H1 (cell line): ENCODE results near the gene RASSF5. TPM values are rescaled to one million over a fixed set of nuclear protein-coding genes. Genes with fewer than 3 reads are reported as not detected.

Experiments used
- CTCF ChIA-PET: fragments of 300-600 bp; sonication (Branson Sonifier 250); formaldehyde crosslinking; loops from one replicate; lab custom pipeline; 2021; ENCODE audit not compliant: partially characterized antibody; lab: Charles Lee
- POLR2A ChIA-PET: fragments of 300-600 bp; sonication (Branson Sonifier 250); formaldehyde crosslinking; loops from one replicate; lab custom pipeline; 2021; ENCODE audit warnings: inconsistent platforms; ENCODE audit not compliant: partially characterized antibody; lab: Charles Lee
- DNase-seq, 2 experiments: peaks; one replicate each; pipeline versions ENCODE4 v3.0.0 to v3.0.0-alpha.2; 2010 to 2022; ENCODE audit warnings: low spot score in 2 of 2, low read depth in 1 of 2, mixed read lengths in 1 of 2
- FAIRE-seq: peaks from 2 replicates; lab custom pipeline; 2011; peaks lifted over from hg19 to GRCh38; lab: Jason Lieb, UNC
- H2AFZ ChIP-seq: 2 replicates; pipeline ENCODE4 v1.8.1; 2012; ENCODE audit warnings: low read length, inconsistent platforms
- H2AK5ac ChIP-seq: 2 replicates; pipeline ENCODE4 v1.6.1; 2013; ENCODE audit warnings: low read depth, low read length
- H2BK120ac ChIP-seq: replicated peaks from 2 replicates; pipeline ENCODE3; 2013; ENCODE audit warnings: low read depth, low read length, inconsistent platforms
- H2BK12ac ChIP-seq: 2 replicates; pipeline ENCODE4 v1.6.1; 2013; ENCODE audit warnings: low read depth, low read length
- H2BK15ac ChIP-seq: 2 replicates; pipeline ENCODE4 v1.6.1; 2013; ENCODE audit warnings: low read length
- H2BK20ac ChIP-seq: 2 replicates; pipeline ENCODE4 v1.6.1; 2013; ENCODE audit warnings: low read length
- H2BK5ac ChIP-seq: 2 replicates; pipeline ENCODE4 v1.6.1; 2013; ENCODE audit warnings: low read depth, low read length
- H3K14ac ChIP-seq: 2 replicates; pipeline ENCODE4 v1.6.1; 2013; ENCODE audit warnings: inconsistent platforms; ENCODE audit not compliant: insufficient read length
- H3K18ac ChIP-seq: 2 replicates; pipeline ENCODE4 v1.6.1; 2013; ENCODE audit warnings: low read length; ENCODE audit errors: extremely low read depth
- H3K23ac ChIP-seq: 2 replicates; pipeline ENCODE4 v1.6.1; 2013; ENCODE audit warnings: inconsistent platforms; ENCODE audit not compliant: insufficient read length
- H3K23me2 ChIP-seq: 2 replicates; pipeline ENCODE4 v1.6.1; 2013; ENCODE audit warnings: low read depth, low read length
- H3K27ac ChIP-seq: 2 replicates; pipeline ENCODE4 v1.6.1; 2011; ENCODE audit warnings: low read depth, low read length, inconsistent platforms
- H3K27me3 ChIP-seq, 4 experiments: replicated peaks in 1 of 4; 1 replicate in 1 of 4; 2 replicates in 3 of 4; pipeline versions ENCODE4 v1.6.1 to v1.8.1; 2011 to 2013; ENCODE audit warnings: low read length in 3 of 4, mild to moderate bottlenecking in 3 of 4, inconsistent platforms in 2 of 4, mixed read lengths in 2 of 4, moderate library complexity in 1 of 4; ENCODE audit not compliant: control insufficient read depth in 3 of 4, insufficient read depth in 3 of 4; ENCODE audit errors: extremely low read depth in 1 of 4
- H3K36me3 ChIP-seq, 4 experiments: 2 replicates each; pipeline versions ENCODE4 v1.6.1 to v1.8.1; 2011 to 2013; ENCODE audit warnings: mild to moderate bottlenecking in 4 of 4, low read length in 3 of 4, moderate library complexity in 2 of 4, control low read depth in 1 of 4, inconsistent platforms in 1 of 4; ENCODE audit not compliant: insufficient read depth in 4 of 4, control insufficient read depth in 2 of 4
- H3K4ac ChIP-seq: replicated peaks from 2 replicates; pipeline ENCODE3; 2013; ENCODE audit warnings: low read length, low read depth, mixed read lengths, inconsistent platforms; ENCODE audit not compliant: insufficient read length
- H3K4me1 ChIP-seq, 4 experiments: replicated peaks in 1 of 4; 1 replicate in 1 of 4; 2 replicates in 3 of 4; pipeline versions ENCODE4 v1.6.1 to v1.8.1; 2011 to 2013; ENCODE audit warnings: low read length in 3 of 4, inconsistent platforms in 2 of 4, mixed read lengths in 1 of 4; ENCODE audit not compliant: insufficient read depth in 4 of 4, control insufficient read depth in 3 of 4
- H3K4me2 ChIP-seq, 2 experiments: 2 replicates each; pipeline versions ENCODE4 v1.6.1 to v1.8.1; 2011 to 2013; ENCODE audit warnings: low read depth in 2 of 2, low read length in 2 of 2, control low read depth in 1 of 2, inconsistent platforms in 1 of 2, mild to moderate bottlenecking in 1 of 2; ENCODE audit not compliant: insufficient read depth in 1 of 2
- H3K4me3 ChIP-seq, 4 experiments: fragments of 200-600, 300-600 bp in 1 of 4; sonication (generic), shearing (Covaris generic), sonication (Bioruptor Twin) in 1 of 4; 2 replicates each; pipeline versions ENCODE4 v1.5.1 to v1.8.1; 2011 to 2016; ENCODE audit warnings: low read length in 4 of 4, low read depth in 3 of 4, control low read depth in 2 of 4, inconsistent platforms in 2 of 4, mild to moderate bottlenecking in 2 of 4, mixed read lengths in 1 of 4, moderate library complexity in 1 of 4; ENCODE audit not compliant: insufficient read depth in 2 of 4; ENCODE audit errors: extremely low read depth in 1 of 4
- H3K56ac ChIP-seq: replicated peaks from 2 replicates; pipeline ENCODE3; 2013; ENCODE audit warnings: low read depth, mild to moderate bottlenecking, mixed read lengths, low read length, inconsistent platforms; ENCODE audit not compliant: insufficient read length
- H3K79me1 ChIP-seq: 2 replicates; pipeline ENCODE4 v1.6.1; 2013; ENCODE audit warnings: low read depth, low read length, control low read depth
- H3K79me2 ChIP-seq, 2 experiments: 2 replicates each; pipeline versions ENCODE4 v1.6.1 to v1.8.1; 2012 to 2013; ENCODE audit warnings: low read length in 2 of 2, mild to moderate bottlenecking in 2 of 2, inconsistent platforms in 1 of 2; ENCODE audit not compliant: insufficient read depth in 2 of 2, control insufficient read depth in 1 of 2
- H3K9ac ChIP-seq, 4 experiments: replicated peaks in 1 of 4; 1 replicate in 1 of 4; 2 replicates in 3 of 4; pipeline versions ENCODE4 v1.6.1 to v1.8.1; 2011 to 2013; ENCODE audit warnings: low read depth in 3 of 4, low read length in 3 of 4, control low read depth in 2 of 4, mild to moderate bottlenecking in 2 of 4, moderate library complexity in 2 of 4, inconsistent platforms in 1 of 4; ENCODE audit errors: extremely low read depth in 1 of 4
- H3K9me3 ChIP-seq, 2 experiments: 2 replicates each; pipeline versions ENCODE4 v1.6.1 to v1.8.1; 2012 to 2013; ENCODE audit warnings: mild to moderate bottlenecking in 2 of 2, moderate library complexity in 2 of 2, control low read depth in 1 of 2, inconsistent platforms in 1 of 2, low read depth in 1 of 2, low read length in 1 of 2, mixed read lengths in 1 of 2; ENCODE audit not compliant: insufficient read depth in 2 of 2
- H4K20me1 ChIP-seq, 2 experiments: replicated peaks in 1 of 2; 2 replicates each; pipeline versions ENCODE3 to v1.8.1; 2011 to 2013; ENCODE audit warnings: inconsistent platforms in 2 of 2, low read length in 2 of 2, mild to moderate bottlenecking in 1 of 2; ENCODE audit not compliant: insufficient read depth in 2 of 2, control insufficient read depth in 1 of 2
- H4K5ac ChIP-seq: 2 replicates; pipeline ENCODE4 v1.6.1; 2013; ENCODE audit warnings: low read length, low read depth, mixed read lengths, inconsistent platforms; ENCODE audit not compliant: insufficient read length
- H4K8ac ChIP-seq: 2 replicates; pipeline ENCODE4 v1.8.0; 2013; ENCODE audit warnings: mild to moderate bottlenecking, moderate library complexity, low read length, inconsistent platforms; ENCODE audit not compliant: insufficient read depth; ENCODE audit errors: extremely low read depth
- H4K91ac ChIP-seq: replicated peaks from 2 replicates; pipeline ENCODE3; 2013; ENCODE audit warnings: low read length, mixed read lengths, inconsistent platforms; ENCODE audit not compliant: insufficient read length
- BACH1 ChIP-seq: IDR thresholded peaks from 2 replicates; pipeline ENCODE4 v1.6.1; 2012; ENCODE audit warnings: low read length, improper control_type of control experiment
- CBX5 ChIP-seq: fragments of 300-800, 300-1000 bp; sonication (generic); IDR thresholded peaks from 2 replicates; pipeline ENCODE4 v1.7.1; 2016; ENCODE audit warnings: antibody characterized with exemption, low read length, low read depth
- EP300 ChIP-seq, 2 experiments: IDR thresholded peaks; 1 replicate in 1 of 2; 2 replicates in 1 of 2; pipeline ENCODE4 v1.6.1; 2011 to 2012; ENCODE audit warnings: low read depth in 2 of 2, low read length in 2 of 2, mild to moderate bottlenecking in 2 of 2, borderline replicate concordance in 1 of 2, inconsistent platforms in 1 of 2, moderate library complexity in 1 of 2
- GABPA ChIP-seq: IDR thresholded peaks from 2 replicates; pipeline ENCODE4 v1.6.1; 2011; ENCODE audit warnings: mild to moderate bottlenecking, low read length, moderate library complexity, borderline replicate concordance; ENCODE audit not compliant: insufficient read depth
- POLR2AphosphoS5 ChIP-seq: IDR thresholded peaks from 2 replicates; pipeline ENCODE4 v1.6.1; 2011; ENCODE audit warnings: low read depth, low read length
- POU5F1 ChIP-seq: IDR thresholded peaks from 2 replicates; pipeline ENCODE4 v1.6.1; 2011; ENCODE audit warnings: low read depth, mild to moderate bottlenecking, low read length, moderate library complexity
- RFX5 ChIP-seq: IDR thresholded peaks from 2 replicates; pipeline ENCODE4 v1.6.1; 2011; ENCODE audit warnings: low read depth, low read length, improper control_type of control experiment, borderline replicate concordance
- SP4 ChIP-seq: IDR thresholded peaks from 2 replicates; pipeline ENCODE4 v1.6.1; 2012; ENCODE audit warnings: low read length, inconsistent platforms
- ZNF274 ChIP-seq: IDR thresholded peaks from 2 replicates; pipeline ENCODE4 v1.7.0; 2012; ENCODE audit warnings: low read length, borderline replicate concordance; ENCODE audit errors: extremely low read depth
- WGBS, 2 experiments: shearing (Covaris generic) in 1 of 2; methylation state at CpG; one replicate each; pipeline versions ENCODE4 v1.1.6 to v1.1.7; 2013 to 2015; ENCODE audit warnings: low lambda C conversion rate in 2 of 2, mixed read lengths in 2 of 2, inconsistent platforms in 1 of 2, low coverage in 1 of 2, missing lambda C conversion rate in 1 of 2; ENCODE audit not compliant: insufficient replicate concordance in 2 of 2, insufficient coverage in 1 of 2, insufficient read length in 1 of 2; ENCODE audit errors: extremely low coverage in 1 of 2, missing lambda C conversion rate in 1 of 2; 5-methylcytosine and 5-hydroxymethylcytosine counted together
- polyA plus RNA-seq, 7 experiments: library from polyadenylated mRNA; depleted of rRNA in 3 of 7; stranded (reverse) in 5 of 7; unstranded in 2 of 7; fragments of >200 nt in 5 of 7; fragments of 200-250 nt in 2 of 7; gene quantifications; 1 replicate in 5 of 7; 2 replicates in 1 of 7; 4 replicates in 1 of 7; pipeline versions ENCODE4 v1.2.1 to v1.2.3, GENCODE V29; 2011 to 2013; ENCODE audit warnings: missing spikeins in 2 of 7, mixed read lengths in 2 of 7
- total RNA-seq: library from RNA; stranded (reverse); fragmentation: NEBNext Ultra II Directional; extraction: Animal tissue kit (Norgen Biotek cat#: 25700); gene quantifications from 2 replicates; pipeline ENCODE4 v1.2.1, GENCODE V29; 2021

Gene RASSF5
- total and polyA plus RNA-seq, 2 of the 8 experiments (the other 6 are each of a cell fraction or from before 2014, with no cell fraction given), result 0.82 to 1.8 TPM

GRCh38 chr1:206569556-206569955 is 62.2 kb downstream of the RASSF5 start:
- no peak overlapping the region for H2BK5ac ChIP-seq
- no peak for FAIRE-seq
- ChIA-PET POLR2A (no interaction called here), CTCF (interaction anchor here (0.6 to 1.5 kb wide), 5 partner anchors 12 to 92 kb away, joined by 3 to 4 read pairs (median 3); no protein-coding TSS in a partner anchor)
- no peak overlapping the region for H3K4me3 ChIP-seq
- no peak overlapping the region for H2BK15ac ChIP-seq
- 0 out of 4 replicates have a peak overlapping the region, but pooled peaks of 1 of the 2 experiments have one; percentile 23 for H3K4me2 ChIP-seq
- no peak for DNase-seq
- H3K36me3 ChIP-seq, result no peaks in the 10 kb centered on the region
- no peak overlapping the region for H3K56ac ChIP-seq
- H4K91ac ChIP-seq, result no peak overlapping the region
- H2BK20ac ChIP-seq, result no peak overlapping the region
- 84% methylated on average over 4 of the region's 4 CpGs; no CpG with 5 or more reads in 1 of the 2 experiments for WGBS, 2 experiments
- H3K4ac ChIP-seq, result no peak overlapping the region
- no peak overlapping the region for H3K23ac ChIP-seq
- 0 out of 7 replicates have a peak, but pooled peaks cover 0 to 3% (median 0%) of the 10 kb centered on the region in 4 experiments for H3K27me3 ChIP-seq
- H3K27ac ChIP-seq, result no peak overlapping the region
- no peak overlapping the region for H3K9ac ChIP-seq
- H4K5ac ChIP-seq, result no peak overlapping the region
- no peak overlapping the region for H2BK120ac ChIP-seq
- no peaks in the 10 kb centered on the region for H3K79me2 ChIP-seq
- no peak overlapping the region for H2AK5ac ChIP-seq
- H3K4me1 ChIP-seq, result peaks cover 1 to 5% (median 2%) of the 10 kb centered on the region in 4 experiments; a peak in 4 of 7 replicates
- H3K14ac ChIP-seq, result no peak overlapping the region
- H3K79me1 ChIP-seq, result no peaks in the 10 kb centered on the region
- no peak overlapping the region for H3K18ac ChIP-seq
- no peaks in the 10 kb centered on the region for H3K23me2 ChIP-seq
- H4K8ac ChIP-seq, result no peak overlapping the region
- no peak overlapping the region for H2AFZ ChIP-seq
- no peaks in the 10 kb centered on the region for H4K20me1 ChIP-seq
- H3K9me3 ChIP-seq, result no peaks in the 10 kb centered on the region
- H2BK12ac ChIP-seq, result no peak overlapping the region
- TF ChIP-seq EP300 (IDR thresholded peaks at IDR 0.05; ENCODE audit: borderline replicate concordance in 1 of 2, low read depth in 2 of 2, low read length in 2 of 2) (no peak), SP4 (no peak), POLR2AphosphoS5 (no peak), POU5F1 (no peak), BACH1 (no peak), CBX5 (no peak), ZNF274 (no peak), GABPA (no peak), RFX5 (no peak)
